HG03520 (cell line): ENCODE measurements around the gene NOC4L.

Experiments used
- ATAC-seq: cut with Tn5 transposase; IDR thresholded peaks from one replicate; pipeline ENCODE4 v1.9.1; 2021; ENCODE audit warnings: mild to moderate bottlenecking, moderate library complexity; ENCODE audit not compliant: unreplicated experiment

Gene NOC4L

GRCh38 chr12:132154941-132155770, 10.9 kb downstream of the NOC4L start:
- no peak for ATAC-seq

- no peak for ATAC-seq
Observed at GRCh38 chr12:132155771-132156572, 11.7 kb downstream of the NOC4L start.

GRCh38 chr12:132156573-132157325, 12.5 kb downstream of the NOC4L start:
- ATAC-seq: no peak

GRCh38 chr12:132157733-132158409, 13.6 kb downstream of the NOC4L start:
- no peak for ATAC-seq

GRCh38 chr12:132158677-132159554, 14.7 kb downstream of the NOC4L start:
- no peak for ATAC-seq

GRCh38 chr12:132159555-132160003, 15.3 kb downstream of the NOC4L start:
- no peak for ATAC-seq

- ATAC-seq: no peak
Observed at GRCh38 chr12:132160016-132160415, 15.8 kb downstream of the NOC4L start.

GRCh38 chr12:132160601-132161035, 16.4 kb downstream of the NOC4L start:
- no peak for ATAC-seq

GRCh38 chr12:132161036-132161781, 17.0 kb downstream of the NOC4L start:
- no peak for ATAC-seq

- ATAC-seq: no peak
Observed at GRCh38 chr12:132161796-132162507, 17.7 kb downstream of the NOC4L start.

GRCh38 chr12:132162508-132163031, 18.3 kb downstream of the NOC4L start:
- ATAC-seq: no peak

- ATAC-seq: no peak
Observed at GRCh38 chr12:132163041-132163910, 19.0 kb downstream of the NOC4L start.

- ATAC-seq: no peak
Observed at GRCh38 chr12:132163911-132164288, 19.6 kb downstream of the NOC4L start.

GRCh38 chr12:132164426-132164825, 20.2 kb downstream of the NOC4L start:
- ATAC-seq: no peak

- no peak for ATAC-seq
Observed at GRCh38 chr12:132165584-132165983, 21.3 kb downstream of the NOC4L start.

- no peak for ATAC-seq
Observed at GRCh38 chr12:132166093-132166492, 21.8 kb downstream of the NOC4L start.
